Measurements from ENCODE around the gene PLEKHH3.

Gene PLEKHH3, protein sequence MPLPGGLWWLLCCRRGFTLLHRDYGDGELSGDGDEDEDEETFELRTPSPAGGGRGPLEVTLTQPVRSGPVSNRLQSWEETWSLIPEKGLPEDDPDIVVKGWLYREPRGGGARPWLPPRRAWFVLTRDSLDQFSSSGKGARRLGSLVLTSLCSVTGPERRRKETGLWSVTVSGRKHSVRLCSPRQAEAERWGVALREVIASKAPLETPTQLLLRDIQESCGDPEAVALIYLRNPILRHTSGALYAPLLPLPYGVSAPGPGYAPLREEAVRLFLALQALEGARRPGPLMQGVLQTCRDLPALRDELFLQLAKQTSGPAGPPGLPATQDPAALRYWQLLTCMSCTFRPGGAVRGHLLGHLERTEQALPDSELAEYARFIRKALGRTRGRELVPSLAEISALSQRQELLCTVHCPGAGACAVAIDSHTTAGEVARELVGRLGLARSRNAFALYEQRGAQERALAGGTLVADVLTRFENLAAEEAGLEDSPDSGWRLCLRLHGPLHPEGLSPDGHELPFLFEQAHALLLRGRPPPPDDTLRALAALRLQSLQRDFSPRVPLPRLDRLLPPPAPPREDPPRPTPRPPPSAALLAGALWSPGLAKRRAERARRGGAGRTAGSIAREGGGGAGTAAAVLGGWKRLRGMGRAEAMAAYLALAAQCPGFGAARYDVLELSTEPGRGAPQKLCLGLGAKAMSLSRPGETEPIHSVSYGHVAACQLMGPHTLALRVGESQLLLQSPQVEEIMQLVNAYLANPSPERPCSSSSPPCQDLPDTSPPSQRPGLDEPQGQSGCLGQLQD

DNA sequence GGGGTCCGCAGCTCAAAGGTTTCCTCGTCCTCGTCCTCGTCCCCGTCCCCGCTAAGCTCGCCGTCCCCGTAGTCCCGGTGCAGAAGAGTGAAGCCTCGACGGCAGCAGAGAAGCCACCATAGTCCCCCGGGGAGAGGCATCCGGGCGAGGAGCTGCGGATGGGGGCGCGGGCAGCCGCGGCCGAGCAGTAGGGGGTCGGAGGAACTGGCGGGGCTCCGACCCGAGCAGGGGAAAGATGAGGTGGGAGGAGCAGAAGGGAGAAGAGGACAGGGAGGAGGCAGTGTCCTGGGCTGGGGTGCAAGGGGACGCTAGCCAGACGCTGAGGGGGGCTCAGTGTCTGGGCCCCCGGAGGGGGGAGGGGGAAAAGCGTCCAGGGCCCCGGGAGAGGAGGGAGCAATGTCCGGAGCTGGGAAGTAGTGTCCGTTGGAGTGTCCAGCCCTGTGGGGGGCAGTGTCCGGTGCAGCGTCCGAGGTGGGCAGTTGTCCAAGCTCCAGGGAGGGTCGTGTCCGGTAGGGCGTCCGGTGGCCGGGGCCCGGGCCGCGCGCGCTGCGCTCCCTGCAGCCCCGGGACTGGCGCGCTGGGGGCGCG, at the start of gene PLEKHH3:
PLEKHH3 (minus strand) TSS at position 571 of the 588 bp plus-strand sequence; CDS start at position 140, 431 bp downstream.
- peak in 2 of 10 donors; percentile 76 to 87 for DNase-seq
- intact Hi-C loops (cut with DNase I), result loop anchor here (2.0 to 5.0 kb wide), 2 partner anchors 100 to 269 kb away; partner anchors contain the start of gene PSMC3IP

DNA sequence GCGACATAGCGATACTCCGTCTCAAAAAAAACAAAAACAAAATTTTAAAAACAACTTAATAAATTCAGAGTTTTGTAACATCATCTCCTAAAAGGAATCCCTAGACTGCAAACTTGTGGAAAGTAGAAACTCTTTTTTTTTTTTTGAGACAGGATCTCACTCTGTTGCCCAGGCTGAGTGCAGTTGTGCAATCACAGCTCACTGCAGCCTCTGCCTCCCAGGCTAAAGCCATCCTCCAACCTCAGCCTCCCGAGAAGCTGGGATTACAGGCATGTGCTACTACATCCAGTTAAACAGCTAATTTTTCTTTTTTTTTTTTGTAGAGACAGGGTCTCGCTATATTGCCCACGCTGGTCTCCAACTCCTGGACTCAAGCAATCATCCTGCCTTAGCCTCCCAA, 48.3 kb upstream of the PLEKHH3 start:
- no peak for DNase-seq
- intact Hi-C loops (cut with DNase I), result loop anchor here (10.0 kb wide), 1 partner anchor 100 kb away; the partner anchor contains the start of gene BECN1

DNA sequence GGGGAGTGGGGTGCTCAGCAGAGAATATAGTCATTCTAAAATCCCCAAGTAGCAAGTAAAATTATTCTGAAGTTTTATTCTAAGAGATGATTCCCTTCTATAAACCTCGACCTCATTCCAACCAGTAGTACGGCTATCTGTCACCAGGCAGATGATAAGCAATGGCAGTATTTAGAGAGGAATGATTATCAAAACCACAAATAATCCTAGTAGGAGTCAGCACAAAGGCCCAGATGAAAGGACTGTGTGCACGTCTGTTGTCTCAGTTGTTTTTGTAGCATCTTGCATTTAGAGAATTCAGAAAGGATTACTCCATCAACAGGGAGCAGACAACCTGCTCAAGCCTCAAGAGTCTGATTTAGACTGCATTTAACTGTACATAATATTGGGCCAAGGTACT, 46.8 kb upstream of the PLEKHH3 start:
- no peak for DNase-seq
- intact Hi-C loops (cut with DNase I), result loop anchor here (10.0 kb wide), 1 partner anchor 101 kb away; the partner anchor contains the start of gene BECN1

DNA sequence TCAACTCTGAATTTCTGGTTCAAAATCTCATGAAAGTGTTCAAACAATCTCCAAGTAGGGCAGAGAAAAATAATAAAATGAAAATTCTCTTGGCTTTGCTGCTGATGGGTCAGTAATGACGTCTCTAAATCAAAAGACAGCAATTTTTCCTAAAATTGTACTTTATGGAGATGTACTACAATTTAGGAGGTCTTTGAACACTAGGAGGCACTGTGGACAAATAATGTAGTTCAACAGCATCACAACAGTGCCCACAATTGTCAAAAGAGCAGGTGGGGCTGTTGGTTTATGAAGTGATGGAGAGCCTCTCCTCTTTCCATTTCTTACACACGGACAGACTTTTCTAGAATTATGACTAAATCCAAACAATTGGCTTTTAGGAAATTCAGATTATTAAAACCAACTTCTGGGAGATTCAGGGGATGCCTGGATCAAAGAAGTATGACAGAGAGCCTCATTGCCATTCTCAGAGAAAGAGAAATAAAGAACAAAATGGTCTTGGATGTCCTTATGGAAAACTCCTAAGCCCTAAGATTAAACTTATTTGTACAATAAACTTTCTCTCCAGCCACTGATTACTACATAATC, 44.3 kb upstream of the PLEKHH3 start:
- intact Hi-C loops (cut with DNase I), result loop anchor here (1.0 to 10.0 kb wide), 2 partner anchors 42 to 104 kb away; partner anchors contain the start of gene BECN1
- DNase-seq, result peak in 1 of 10 donors; percentile 33

DNA sequence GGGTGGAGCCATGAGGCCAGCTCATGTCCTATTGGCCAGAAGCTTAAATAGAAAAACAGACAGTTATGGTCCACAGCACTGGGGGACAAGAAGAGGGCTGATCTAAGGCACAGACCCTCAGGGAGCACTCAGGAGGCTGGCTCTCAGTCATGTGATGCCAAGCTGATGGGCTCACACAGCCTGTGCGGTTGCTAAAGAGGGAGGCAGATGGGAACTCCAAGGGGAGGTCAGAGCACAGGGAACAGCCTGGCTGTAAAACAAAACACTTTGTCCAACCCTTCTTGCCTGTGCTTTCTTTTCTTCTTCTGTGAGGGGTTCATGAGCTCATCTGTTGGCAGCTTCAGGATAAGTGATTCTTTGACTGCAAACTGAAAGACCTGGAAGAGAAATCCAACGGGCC, 32.8 kb upstream of the PLEKHH3 start:
- intact Hi-C loops (cut with DNase I), result no loop called here
- peak in 2 of 10 donors; percentile 5 to 32 for DNase-seq

DNA sequence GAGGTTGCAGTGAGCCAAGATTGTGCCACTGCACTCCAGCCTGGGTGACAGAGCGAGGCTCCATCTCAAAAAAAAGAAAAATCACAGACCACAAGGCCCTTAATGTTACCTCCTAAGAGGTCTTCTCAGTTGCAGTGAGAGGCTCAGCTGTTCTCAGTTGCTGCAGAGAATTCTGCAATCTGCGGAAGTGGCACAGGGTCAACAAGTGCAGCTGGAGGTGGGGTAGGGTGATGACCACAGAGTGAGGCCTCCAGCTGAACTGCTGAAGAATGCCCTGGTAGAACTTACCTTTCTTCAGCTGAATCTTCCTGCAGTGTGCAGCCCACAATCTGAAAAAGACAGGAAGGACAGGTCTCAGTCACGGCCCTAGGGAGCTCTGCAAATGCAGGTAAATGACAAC, 31.8 kb upstream of the PLEKHH3 start:
- intact Hi-C loops (cut with DNase I), result no loop called here
- DNase-seq, result peak in 1 of 10 donors; percentile 9

DNA sequence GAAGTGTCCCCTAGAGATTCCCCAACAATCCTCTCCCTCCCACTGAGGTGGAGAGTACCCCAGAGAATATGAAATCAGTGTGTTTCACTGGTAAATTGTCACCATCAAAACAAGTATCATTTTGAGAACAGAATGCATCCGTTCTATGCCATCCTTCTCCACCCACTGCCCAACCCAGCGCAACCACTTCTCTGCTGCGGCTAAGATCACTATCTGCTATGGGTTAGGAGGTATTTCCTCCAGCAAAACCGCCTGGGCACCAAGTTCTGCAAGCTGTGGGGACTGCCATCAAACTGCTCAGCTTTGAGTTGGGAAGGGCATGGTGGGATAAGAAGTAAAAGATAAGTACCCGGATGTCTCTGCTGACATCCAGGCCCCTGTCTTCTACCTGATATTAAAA, 29.9 kb upstream of the PLEKHH3 start:
- intact Hi-C loops (cut with DNase I), result no loop called here
- DNase-seq, result peak in 1 of 10 donors; percentile 55

DNA sequence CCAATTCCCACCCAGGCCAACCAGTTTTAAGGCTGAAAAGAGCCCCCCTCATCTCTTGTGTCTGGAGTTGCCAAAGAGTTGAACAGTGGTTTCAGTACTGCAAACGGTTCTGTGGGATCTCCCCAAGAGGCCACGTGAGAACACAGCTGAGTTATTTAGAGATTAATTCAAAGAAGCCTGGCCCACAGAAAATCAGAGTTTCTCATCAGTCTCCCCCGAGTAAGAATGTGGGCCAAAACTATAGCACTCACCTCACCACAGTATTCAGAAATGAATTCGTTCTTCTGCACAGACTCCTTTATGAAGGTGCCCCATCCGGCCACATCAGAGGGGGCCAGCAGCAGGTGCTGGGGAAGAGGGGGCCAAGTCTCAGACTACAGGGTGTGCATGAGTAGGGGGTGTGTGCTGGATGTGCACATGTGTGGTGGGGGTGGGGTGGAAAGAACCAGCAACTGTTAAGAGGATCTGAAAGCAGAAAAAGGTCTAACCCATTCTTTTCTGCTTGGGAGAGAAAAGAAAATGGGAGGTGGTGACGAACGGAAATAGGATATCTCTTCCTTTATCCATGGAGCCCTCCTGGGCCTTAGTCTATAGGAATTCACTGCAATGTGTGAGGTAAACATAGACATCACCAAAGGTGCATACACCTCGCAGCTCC, 28.2 kb upstream of the PLEKHH3 start:
- intact Hi-C loops (cut with DNase I), result no loop called here

DNA sequence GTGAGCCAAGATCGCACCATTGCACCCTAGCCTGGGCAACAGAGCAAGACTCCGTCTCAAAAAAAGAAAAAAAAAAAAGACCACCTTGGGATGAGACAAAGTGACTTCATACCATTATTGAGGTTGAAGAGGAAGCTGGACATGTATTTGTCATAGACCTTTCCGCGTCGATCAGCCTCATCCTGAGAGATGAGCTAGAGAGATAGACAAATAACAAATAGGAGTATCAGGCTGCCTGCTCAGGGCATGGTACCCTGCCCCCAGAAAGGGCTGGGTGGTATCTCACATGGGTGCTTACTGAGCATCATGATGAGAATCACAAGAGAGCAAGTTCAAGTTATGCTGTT, 27.7 kb upstream of the PLEKHH3 start:
- peak in 1 of 10 donors; percentile 16 for DNase-seq
- intact Hi-C loops (cut with DNase I), result no loop called here

More for the DNA sequence above, 28.2 kb upstream of the PLEKHH3 start:
- peak in 1 of 10 donors; percentile 20 for DNase-seq

DNA sequence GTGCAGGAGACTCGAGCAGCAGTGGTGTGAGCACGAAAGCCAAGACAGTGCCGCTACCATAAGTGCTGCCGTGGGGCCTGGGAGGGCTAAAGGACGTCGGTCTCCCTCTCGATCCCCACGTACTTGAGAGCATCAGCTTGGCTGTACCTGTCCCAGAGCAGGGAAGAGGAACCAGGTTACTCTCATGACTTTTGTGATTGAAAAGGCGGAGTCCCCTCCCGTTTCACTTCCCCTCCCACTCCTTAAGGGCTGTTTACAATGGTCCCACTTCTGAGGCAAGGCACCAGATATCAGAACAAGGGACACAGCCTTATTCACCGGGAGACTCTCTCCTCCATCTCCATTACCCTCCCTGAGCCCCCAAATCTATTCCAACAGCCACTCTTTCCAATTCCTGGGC, 25.7 kb upstream of the PLEKHH3 start:
- intact Hi-C loops (cut with DNase I), result no loop called here
- DNase-seq, result peak in 1 of 10 donors; percentile 9

DNA sequence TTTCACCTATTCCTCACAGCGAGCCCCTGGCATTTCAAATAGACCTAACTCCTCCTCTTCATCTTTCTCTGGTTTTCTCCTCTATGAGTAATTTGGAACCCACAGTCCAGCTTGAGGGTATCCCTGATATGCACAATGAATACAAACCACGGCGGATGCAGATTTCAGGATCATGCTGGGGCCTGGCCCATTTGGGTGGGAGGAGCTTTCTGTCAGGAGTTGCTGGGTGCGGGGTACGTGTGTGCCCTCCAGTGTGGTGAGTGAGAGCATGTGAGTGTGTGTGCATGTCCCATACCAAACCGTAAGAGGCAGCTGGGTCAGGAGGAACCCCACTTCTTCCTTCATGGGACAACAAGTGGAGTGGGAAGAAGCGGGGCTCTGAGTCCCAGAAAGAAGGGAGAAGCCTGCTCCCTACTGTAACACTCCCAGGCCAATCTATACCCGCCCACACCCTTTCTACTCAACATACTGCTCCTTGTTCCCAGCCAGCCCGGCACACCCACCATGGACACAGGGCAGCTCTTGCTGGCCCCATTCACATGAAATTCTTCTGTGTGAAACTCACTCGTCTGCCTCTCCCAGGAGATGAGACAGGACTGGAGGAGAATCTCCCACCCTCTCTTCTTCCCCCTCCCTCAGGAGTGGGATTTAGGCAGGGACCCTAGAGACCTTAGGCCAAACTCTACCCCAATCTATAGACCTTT, 23.9 kb upstream of the PLEKHH3 start:
- intact Hi-C loops (cut with DNase I), result no loop called here
- DNase-seq, result peak in 1 of 10 donors; percentile 74

DNA sequence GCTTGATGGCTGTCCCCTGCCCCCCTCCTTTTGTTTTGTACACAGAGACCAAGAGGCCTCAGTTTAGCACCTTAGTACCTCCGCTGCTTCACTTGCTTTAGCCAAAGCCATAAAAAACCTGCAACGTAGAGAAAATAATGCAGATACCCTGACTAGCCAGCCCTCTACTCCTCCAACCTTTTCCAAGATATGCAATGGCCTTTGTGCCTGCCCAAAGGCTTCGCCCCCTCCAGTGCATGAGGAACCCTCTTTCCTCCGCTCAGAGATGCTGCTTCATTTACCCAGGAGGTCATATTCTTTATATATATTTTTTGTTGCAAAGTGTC, 22.6 kb upstream of the PLEKHH3 start:
- intact Hi-C loops (cut with DNase I), result no loop called here
- DNase-seq, result no peak

DNA sequence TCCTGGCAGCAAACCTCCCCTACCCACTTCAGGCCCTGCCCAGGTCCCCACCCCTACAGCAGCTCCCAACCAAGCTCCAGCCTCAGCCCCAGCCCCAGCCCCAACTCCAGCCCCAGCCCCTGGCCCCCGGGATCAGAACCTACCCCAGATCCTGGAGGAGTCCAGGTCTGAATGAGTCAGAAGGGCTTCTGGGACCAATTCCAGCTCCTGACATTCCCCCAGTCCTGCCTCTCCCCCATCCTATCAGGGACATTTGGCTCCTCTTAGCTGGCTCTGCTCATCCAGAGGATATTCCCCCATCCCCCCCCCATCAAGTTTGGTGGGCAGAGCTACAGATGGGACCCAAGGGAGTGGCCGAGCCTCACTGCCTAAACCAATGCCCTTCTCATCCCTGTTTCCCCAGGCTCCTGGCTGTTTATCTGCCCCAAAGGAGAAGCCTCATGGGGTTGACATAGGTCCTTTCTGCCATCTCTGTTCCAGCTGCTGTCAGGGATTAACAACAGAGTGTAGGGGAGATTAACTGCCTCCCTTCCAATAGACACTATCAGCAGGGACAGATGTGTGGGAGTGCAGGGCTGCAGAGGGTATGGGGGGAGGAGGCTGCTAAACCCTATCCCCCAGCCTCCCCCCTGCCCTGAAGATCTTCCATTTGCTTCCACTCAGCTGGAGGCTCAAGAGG, 22.1 kb upstream of the PLEKHH3 start:
- DNase-seq, result peak in 1 of 10 donors; percentile 49
- intact Hi-C loops (cut with DNase I), result no loop called here

DNA sequence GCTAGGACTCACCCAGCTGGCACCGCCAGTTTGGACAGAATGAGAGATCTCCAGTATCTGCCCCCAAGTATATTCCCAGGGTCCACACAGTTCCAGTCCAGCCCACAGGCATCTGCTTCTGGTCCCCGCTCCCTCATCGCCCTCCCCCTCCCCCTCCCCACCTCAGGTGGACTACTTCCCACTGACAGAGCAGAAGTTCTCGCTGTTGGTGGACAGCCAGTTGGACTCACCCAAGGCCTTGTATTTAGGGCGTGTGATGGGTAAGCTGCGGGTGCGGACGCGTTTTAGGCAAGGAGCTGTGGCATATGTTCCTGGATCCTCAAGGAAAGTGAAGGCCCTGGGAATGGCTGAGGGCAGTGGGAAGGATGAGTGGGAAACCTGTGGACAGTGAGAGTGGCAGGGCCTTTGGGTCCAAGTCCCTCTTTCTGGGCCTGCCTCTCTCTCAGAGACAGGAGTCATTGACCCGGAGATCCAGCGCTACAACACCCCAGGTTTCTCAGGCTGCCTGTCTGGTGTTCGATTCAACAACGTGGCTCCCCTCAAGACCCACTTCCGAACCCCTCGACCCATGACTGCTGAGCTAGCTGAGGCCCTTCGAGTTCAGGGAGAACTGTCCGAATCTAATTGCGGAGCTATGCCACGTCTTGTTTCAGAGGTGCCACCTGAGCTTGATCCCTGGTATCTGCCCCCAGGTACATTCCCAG, 20.5 kb upstream of the PLEKHH3 start:
- intact Hi-C loops (cut with DNase I), result no loop called here
- DNase-seq, result peak in 1 of 10 donors; percentile 69

DNA sequence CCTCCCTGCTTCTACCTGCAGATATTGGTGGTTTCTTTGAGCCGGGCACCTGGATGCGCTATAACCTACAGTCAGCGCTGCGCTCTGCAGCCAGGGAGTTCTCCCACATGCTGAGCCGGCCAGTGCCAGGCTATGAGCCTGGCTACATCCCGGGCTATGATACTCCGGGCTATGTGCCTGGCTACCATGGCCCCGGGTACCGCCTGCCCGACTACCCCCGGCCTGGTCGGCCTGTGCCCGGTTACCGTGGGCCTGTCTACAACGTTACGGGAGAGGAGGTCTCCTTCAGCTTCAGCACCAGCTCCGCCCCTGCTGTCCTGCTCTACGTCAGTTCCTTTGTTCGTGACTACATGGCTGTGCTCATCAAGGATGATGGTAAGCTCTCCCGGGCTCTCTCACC, 18.7 kb upstream of the PLEKHH3 start:
- peak in 2 of 10 donors; percentile 39 to 68 for DNase-seq
- intact Hi-C loops (cut with DNase I), result no loop called here

DNA sequence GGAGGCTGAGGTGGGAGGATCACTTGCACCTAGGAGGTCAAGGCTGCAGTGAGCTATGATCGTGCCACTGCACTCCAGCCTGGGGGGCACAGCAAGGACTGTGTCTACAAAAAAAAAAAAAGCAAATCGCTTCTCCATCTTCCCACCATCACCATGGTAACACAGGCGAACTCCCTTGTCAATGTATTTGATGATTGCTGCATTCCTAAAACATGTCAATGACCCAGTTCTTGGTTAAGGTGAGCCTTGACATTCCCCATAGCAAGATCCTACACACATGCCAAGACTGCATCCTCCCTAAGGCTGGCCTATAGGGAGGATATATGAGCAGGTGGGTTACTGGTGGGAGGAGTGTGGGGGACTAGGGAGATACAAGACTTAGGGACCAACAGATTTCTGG, 17.7 kb upstream of the PLEKHH3 start:
- intact Hi-C loops (cut with DNase I), result no loop called here
- DNase-seq, result no peak

DNA sequence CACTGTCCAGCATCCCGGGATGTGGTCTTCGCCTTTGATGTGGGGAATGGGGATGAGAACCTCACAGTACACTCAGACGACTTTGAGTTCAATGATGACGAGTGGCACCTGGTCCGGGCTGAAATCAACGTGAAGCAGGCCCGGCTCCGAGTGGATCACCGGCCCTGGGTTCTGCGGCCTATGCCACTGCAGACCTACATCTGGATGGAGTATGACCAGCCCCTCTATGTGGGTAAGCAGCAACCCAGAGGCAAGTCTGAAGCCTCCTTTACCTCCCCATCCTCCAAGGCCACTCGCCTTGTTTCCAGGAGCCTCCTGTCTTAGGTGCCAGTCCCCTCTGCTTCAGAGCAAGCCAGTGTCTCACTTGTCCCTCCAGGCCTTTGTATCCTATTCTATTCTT, 15.7 kb upstream of the PLEKHH3 start:
- intact Hi-C loops (cut with DNase I), result no loop called here

DNA sequence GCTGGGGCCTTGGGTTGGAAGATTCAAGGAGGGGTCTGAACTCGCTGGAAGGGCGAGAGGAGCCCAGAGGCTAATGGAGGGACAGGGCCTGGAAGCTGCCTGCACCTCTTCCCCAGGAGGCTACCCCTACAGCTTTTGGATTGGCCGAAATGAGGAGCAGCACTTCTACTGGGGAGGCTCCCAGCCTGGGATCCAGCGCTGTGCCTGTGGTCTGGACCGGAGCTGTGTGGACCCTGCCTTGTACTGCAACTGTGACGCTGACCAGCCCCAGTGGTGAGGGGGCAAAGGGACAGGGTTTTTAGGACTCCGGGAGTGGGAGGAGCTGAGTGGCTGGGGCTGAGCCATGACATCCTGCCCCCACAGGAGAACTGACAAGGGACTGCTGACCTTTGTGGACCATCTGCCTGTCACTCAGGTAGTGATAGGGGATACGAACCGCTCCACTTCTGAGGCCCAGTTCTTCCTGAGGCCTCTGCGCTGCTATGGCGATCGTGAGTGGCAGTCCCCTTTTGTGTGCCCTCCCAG, 14.3 kb upstream of the PLEKHH3 start:
- intact Hi-C loops (cut with DNase I), result no loop called here
- peak in 2 of 10 donors; percentile 32 to 70 for DNase-seq

More for the DNA sequence above, 15.7 kb upstream of the PLEKHH3 start:
- DNase-seq, result peak in 2 of 10 donors; percentile 63 to 74
